ENCODE measurements around the gene ANAPC10. TPM values are rescaled to one million over a fixed set of nuclear protein-coding genes. Genes with fewer than 3 reads are reported as not detected.

The ANAPC10 gene
- total and polyA plus RNA-seq, 2 experiments from 2014 or later = 22.4 to 31.7 TPM

- Histone ChIP-seq H3K27me3 (replicated peaks; ENCODE audit: insufficient read depth) (no peaks in the 10 kb centered on the region), H3K9ac (no peak overlapping the region), H4K20me1 (ENCODE audit: insufficient read depth) (no peaks in the 10 kb centered on the region), H3K79me2 (ENCODE audit: insufficient read depth) (peaks cover 46% of the 10 kb centered on the region), H3F3A (ENCODE audit: insufficient read depth) (no peaks in the 10 kb centered on the region), H3K27ac (no peak overlapping the region), H3K9me2 (ENCODE audit: insufficient read depth) (no peaks in the 10 kb centered on the region), H3K4me2 (ENCODE audit: unreplicated experiment) (no peak overlapping the region), H3K9me3 (ENCODE audit: low read depth) (no peaks in the 10 kb centered on the region), H2AFZ (no peak overlapping the region), H3K4me1 (ENCODE audit: insufficient read depth) (peaks cover 4% of the 10 kb centered on the region; the same call in 1 of the 2 replicates), H3K36me3 (ENCODE audit: low read depth) (no peaks in the 10 kb centered on the region), H3K4me3 (no peak overlapping the region)
- in situ Hi-C loops (cut with MboI) = no loop called here
- no peak for DNase-seq
- TF ChIP-seq EZH2phosphoT487 (IDR thresholded peaks at IDR 0.05; ENCODE audit: insufficient read depth, low read depth) (no peak), EZH2 (IDR thresholded peaks at IDR 0.05; ENCODE audit: insufficient read depth, poor library complexity, severe bottlenecking) (no peak)
- WGBS, 2 experiments (ENCODE audit: low coverage in 1 of 2, low lambda C conversion rate in 2 of 2, missing lambda C conversion rate in 2 of 2) = 94% methylated on average over 1 of the region's 1 CpG
Measured at GRCh38 chr4:145081756-145082155, 16.2 kb downstream of the ANAPC10 start.

- no peak overlapping the region for H2AFZ ChIP-seq
- no peak overlapping the region for H3K9ac ChIP-seq
Measured at GRCh38 chr4:145076469-145076855, 21.5 kb downstream of the ANAPC10 start.

GRCh38 chr4:145075742-145076468 lies 22.1 kb downstream of the ANAPC10 start:
- no peaks in the 10 kb centered on the region for H4K20me1 ChIP-seq (ENCODE audit: insufficient read depth)
- H3K4me3 ChIP-seq = no peak overlapping the region
- no peaks in the 10 kb centered on the region for H3K27me3 ChIP-seq (replicated peaks; ENCODE audit: insufficient read depth)
- no peak overlapping the region for H3K9ac ChIP-seq
- H3K9me3 ChIP-seq (ENCODE audit: low read depth) = no peaks in the 10 kb centered on the region
- TF ChIP-seq EZH2 (IDR thresholded peaks at IDR 0.05; ENCODE audit: insufficient read depth, poor library complexity, severe bottlenecking) (no peak), EZH2phosphoT487 (IDR thresholded peaks at IDR 0.05; ENCODE audit: insufficient read depth, low read depth) (no peak)
- H3F3A ChIP-seq (ENCODE audit: insufficient read depth) = no peaks in the 10 kb centered on the region
- no peak overlapping the region for H2AFZ ChIP-seq
- 90 to 93% methylated on average over 1 of the region's 1 CpG for WGBS, 2 experiments (ENCODE audit: low coverage in 1 of 2, low lambda C conversion rate in 2 of 2, missing lambda C conversion rate in 2 of 2)
- H3K9me2 ChIP-seq (ENCODE audit: insufficient read depth) = no peaks in the 10 kb centered on the region
- H3K4me2 ChIP-seq (ENCODE audit: unreplicated experiment) = no peak overlapping the region
- H3K4me1 ChIP-seq (ENCODE audit: insufficient read depth) = 0 out of 2 replicates have a peak, but pooled peaks cover 5% of the 10 kb centered on the region
- no peak for DNase-seq
- peaks cover 41% of the 10 kb centered on the region for H3K79me2 ChIP-seq (ENCODE audit: insufficient read depth)
- H3K36me3 ChIP-seq (ENCODE audit: low read depth) = no peaks in the 10 kb centered on the region
- H3K27ac ChIP-seq = no peak overlapping the region
- in situ Hi-C loops (cut with MboI) = no loop called here

More at GRCh38 chr4:145076469-145076855, 21.5 kb downstream of the ANAPC10 start:
- in situ Hi-C loops (cut with MboI) = no loop called here
- H4K20me1 ChIP-seq (ENCODE audit: insufficient read depth) = no peaks in the 10 kb centered on the region
- H3K4me2 ChIP-seq (ENCODE audit: unreplicated experiment) = no peak overlapping the region
- H3F3A ChIP-seq (ENCODE audit: insufficient read depth) = no peaks in the 10 kb centered on the region
- peaks cover 41% of the 10 kb centered on the region for H3K79me2 ChIP-seq (ENCODE audit: insufficient read depth)
- H3K4me1 ChIP-seq (ENCODE audit: insufficient read depth) = 0 out of 2 replicates have a peak, but pooled peaks cover 5% of the 10 kb centered on the region
- H3K36me3 ChIP-seq (ENCODE audit: low read depth) = no peaks in the 10 kb centered on the region
- no peak overlapping the region for H3K27ac ChIP-seq
- H3K9me3 ChIP-seq (ENCODE audit: low read depth) = no peaks in the 10 kb centered on the region
- no peaks in the 10 kb centered on the region for H3K9me2 ChIP-seq (ENCODE audit: insufficient read depth)
- no peak overlapping the region for H3K4me3 ChIP-seq
- DNase-seq = no peak
- H3K27me3 ChIP-seq (replicated peaks; ENCODE audit: insufficient read depth) = no peaks in the 10 kb centered on the region
- TF ChIP-seq EZH2 (IDR thresholded peaks at IDR 0.05; ENCODE audit: insufficient read depth, poor library complexity, severe bottlenecking) (no peak), EZH2phosphoT487 (IDR thresholded peaks at IDR 0.05; ENCODE audit: insufficient read depth, low read depth) (no peak)
- WGBS, 2 experiments (ENCODE audit: low coverage in 1 of 2, low lambda C conversion rate in 2 of 2, missing lambda C conversion rate in 2 of 2) = 24 to 32% methylated on average over 2 of the region's 2 CpGs

- H3K9me2 ChIP-seq (ENCODE audit: insufficient read depth) = no peaks in the 10 kb centered on the region
- no peak overlapping the region for H2AFZ ChIP-seq
- no peaks in the 10 kb centered on the region for H3K9me3 ChIP-seq (ENCODE audit: low read depth)
- H3K9ac ChIP-seq = no peak overlapping the region
- peaks cover 12% of the 10 kb centered on the region; the same call in 1 of the 2 replicates for H3K79me2 ChIP-seq (ENCODE audit: insufficient read depth)
- H3K27ac ChIP-seq = no peak overlapping the region
- H3K4me2 ChIP-seq (ENCODE audit: unreplicated experiment) = no peak overlapping the region
- TF ChIP-seq EZH2 (IDR thresholded peaks at IDR 0.05; ENCODE audit: insufficient read depth, poor library complexity, severe bottlenecking) (no peak), EZH2phosphoT487 (IDR thresholded peaks at IDR 0.05; ENCODE audit: insufficient read depth, low read depth) (no peak)
- no peak overlapping the region for H3K4me3 ChIP-seq
- in situ Hi-C loops (cut with MboI) = loop anchor here (25.0 kb wide), 1 partner anchor 884 kb away; no protein-coding TSS in a partner anchor
- no peaks in the 10 kb centered on the region; the same call in 1 of the 2 replicates for H4K20me1 ChIP-seq (ENCODE audit: insufficient read depth)
- no peak for DNase-seq
- H3F3A ChIP-seq (ENCODE audit: insufficient read depth) = no peaks in the 10 kb centered on the region
- no peaks in the 10 kb centered on the region for H3K36me3 ChIP-seq (ENCODE audit: low read depth)
- H3K4me1 ChIP-seq (ENCODE audit: insufficient read depth) = peaks cover 14% of the 10 kb centered on the region
- no peaks in the 10 kb centered on the region for H3K27me3 ChIP-seq (replicated peaks; ENCODE audit: insufficient read depth)
- 94% methylated on average over 2 of the region's 2 CpGs for WGBS, 2 experiments (ENCODE audit: low coverage in 1 of 2, low lambda C conversion rate in 2 of 2, missing lambda C conversion rate in 2 of 2)
Measured at GRCh38 chr4:145071560-145071959, 26.4 kb downstream of the ANAPC10 start.

Measured in GM23248 (cell line).